ENCODE results near the gene ZC2HC1C.

The ZC2HC1C gene

GRCh38 chr14:75096959-75097358 lies 27.5 kb downstream of the ZC2HC1C start:
- no peak for ATAC-seq

- ATAC-seq = no peak
Measured at GRCh38 chr14:75098212-75098611, 28.8 kb downstream of the ZC2HC1C start.

DNA sequence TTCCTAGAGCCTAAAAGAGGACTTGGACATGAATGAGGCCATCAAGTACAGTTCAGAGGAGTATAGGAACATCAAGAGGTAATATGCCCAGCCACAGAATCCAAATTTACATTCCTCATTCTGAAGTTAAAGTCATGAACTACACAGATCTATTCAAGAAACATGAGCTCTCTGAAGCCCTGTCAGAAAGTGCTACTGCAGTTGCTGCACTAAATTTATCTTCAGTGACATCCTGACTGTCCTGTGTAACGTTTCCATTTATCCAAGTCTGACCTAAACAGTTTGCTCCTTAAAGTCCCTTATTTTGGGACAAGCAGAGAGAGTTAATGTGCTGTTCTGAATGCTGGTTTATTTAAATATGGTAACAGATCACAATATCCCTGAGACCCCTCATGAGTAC lies 29.2 kb downstream of the ZC2HC1C start:
- no peak for ATAC-seq

- no peak for ATAC-seq
Measured at GRCh38 chr14:75101491-75101890, 32.0 kb downstream of the ZC2HC1C start.

DNA sequence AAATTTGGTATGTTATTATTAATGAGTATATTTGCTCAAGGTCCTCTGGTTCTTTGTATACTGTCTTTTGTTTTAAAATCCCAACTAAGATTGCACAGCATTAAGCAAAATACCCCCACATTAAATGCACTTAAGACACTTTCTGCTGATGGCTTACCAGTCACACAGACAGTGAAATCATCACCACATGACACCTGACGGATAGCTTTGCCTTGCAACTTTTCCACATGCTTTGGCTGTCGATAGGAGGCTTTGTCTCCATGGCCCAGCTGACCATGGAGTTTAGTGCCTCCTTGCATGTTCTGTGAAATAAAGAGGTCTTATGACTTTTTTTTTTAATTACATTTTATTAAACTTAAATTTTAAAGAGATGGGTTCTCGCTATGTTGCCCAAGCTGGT lies 37.7 kb downstream of the ZC2HC1C start:
- no peak for ATAC-seq

GRCh38 chr14:75109877-75110276 lies 40.4 kb downstream of the ZC2HC1C start:
- no peak for ATAC-seq

- ATAC-seq = no peak
Measured at GRCh38 chr14:75113932-75114539, 44.6 kb downstream of the ZC2HC1C start.

DNA sequence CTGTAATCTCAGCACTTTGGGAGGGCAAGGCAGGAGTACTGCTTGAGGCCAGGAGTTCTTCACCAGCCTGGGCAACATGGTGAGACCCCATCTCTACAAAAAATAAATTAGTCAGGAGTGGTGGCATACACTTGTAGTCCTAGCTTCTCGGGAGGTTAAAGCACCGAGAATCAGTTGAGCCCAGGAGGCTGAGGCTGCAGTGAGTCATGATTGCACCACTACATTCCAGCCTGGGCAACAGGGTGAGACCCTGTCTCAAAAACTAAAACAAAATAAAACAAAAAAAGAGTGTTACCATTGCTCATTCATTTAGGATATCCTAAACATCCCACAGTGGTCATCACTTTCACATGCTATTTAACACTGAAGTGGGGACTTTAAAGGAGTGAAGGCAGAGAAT lies 49.6 kb downstream of the ZC2HC1C start:
- no peak for ATAC-seq

DNA sequence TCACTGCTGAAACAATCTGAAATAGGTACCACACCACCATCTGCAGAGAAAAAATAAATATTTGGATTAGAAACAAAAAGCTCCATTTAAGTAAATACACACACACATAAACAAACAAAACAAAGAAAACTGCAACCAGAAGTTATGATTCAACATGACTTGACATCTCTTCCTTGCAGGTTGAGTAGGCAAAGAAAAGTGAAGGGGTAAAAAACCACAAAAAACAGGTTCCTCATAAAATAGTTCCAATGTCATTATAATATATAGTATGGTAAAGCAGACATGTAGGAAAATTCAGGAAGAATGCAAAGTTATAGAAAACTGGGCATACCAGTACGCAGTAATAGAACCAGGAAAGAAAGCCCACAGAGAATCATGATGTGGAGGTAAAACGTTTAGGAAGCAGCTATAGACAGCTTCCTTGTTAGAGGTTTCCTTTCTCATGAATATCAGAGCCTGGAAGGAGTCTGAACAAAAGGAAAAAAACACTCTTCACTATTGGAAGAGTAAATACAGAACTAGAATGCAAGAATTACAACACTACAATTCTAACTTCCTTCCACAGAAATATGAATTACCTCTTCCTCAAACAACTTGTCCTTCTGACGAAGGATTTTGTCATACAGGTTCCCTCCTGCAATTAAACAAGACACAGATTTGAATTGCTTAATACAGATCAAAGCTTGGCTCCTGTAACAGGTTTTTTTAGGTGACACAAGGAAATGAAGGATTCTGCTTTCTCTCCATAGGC lies 51.3 kb downstream of the ZC2HC1C start:
- ATAC-seq = no peak

GRCh38 chr14:75121552-75121951 lies 52.1 kb downstream of the ZC2HC1C start:
- no peak for ATAC-seq

DNA sequence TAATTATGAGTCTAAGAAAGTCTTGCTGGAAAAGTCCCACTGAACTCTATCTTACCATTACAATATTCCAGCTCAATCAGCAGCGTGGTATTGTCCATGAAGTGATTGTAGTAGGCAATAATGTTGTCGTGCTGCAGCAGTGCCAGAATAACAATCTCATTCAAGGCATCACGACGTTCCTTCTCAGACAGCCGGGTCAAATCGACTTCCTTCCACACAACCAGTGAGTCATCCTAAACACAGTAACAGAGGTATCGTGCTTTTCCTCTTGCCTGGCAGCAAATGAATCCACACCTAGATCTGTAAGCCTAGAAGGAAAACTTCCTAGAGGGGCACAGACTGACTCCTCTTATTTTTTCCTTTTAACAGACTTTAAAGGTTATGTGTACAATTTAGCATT lies 54.5 kb downstream of the ZC2HC1C start:
- no peak for ATAC-seq

GRCh38 chr14:75125617-75126016 lies 56.2 kb downstream of the ZC2HC1C start:
- ATAC-seq = no peak

DNA sequence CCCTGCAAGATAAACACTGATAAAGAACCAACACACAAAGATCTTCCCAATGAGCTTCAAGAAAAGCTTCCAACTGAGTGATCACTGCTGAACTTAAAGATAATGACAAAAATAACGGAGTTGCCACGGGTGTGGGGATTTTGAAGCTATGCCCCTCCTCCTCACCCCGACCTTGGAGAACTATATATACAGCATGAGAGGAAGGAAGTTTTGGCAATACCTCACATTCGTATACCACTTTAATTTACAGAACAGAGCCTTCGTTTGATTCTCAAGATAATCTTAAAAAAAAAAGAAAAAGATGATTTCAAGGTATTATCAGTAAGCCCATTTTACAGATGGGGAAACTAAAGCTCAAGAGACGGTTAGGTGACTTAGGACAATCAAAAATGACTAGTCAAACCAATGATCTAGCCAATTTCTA lies 56.7 kb downstream of the ZC2HC1C start:
- ATAC-seq = no peak

DNA sequence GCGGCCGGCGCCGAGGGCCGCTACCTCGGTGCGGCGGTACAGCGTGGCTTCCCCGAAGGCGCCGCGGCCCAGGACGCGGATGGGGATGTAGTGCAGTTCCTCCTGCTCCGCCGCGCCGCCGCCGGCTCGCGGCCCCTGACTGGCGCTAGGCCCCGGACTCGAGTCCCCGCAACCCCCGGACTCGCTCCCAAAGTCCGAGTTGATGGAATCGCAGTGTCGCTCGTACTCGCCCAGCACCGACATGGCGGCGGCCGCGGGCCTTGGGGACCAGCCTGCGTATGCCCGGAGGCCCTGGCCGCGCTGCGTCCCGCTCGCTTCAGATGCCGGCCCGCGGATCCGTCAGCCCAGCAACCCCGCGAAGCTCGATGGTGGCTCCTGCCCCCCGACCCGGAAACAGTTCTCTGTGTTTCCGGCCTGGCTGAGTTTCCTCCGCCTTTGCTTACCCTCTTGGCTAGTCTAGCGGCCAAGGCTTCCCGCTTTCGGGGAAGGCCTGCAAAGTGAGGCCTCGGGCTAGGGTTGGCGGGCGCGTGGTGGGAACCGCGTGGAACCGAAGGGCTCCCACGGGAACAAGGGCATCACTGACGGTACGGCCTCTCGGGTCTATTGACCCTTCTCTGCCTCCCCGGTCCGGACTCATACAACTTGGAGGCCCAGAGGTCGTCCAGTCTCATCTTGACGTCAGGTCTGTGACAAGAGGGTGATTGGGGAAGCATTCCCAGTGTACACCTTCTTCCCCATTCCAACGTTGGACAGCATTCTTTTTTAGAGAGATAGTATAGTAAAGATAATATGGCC lies 57.4 kb downstream of the ZC2HC1C start, which contains the start of gene NEK9:
TSS of gene NEK9 (minus strand) at position 370 of the 795 bp plus-strand sequence. CDS start at position 243, 127 bp downstream.
- peak; percentile 94 for ATAC-seq

DNA sequence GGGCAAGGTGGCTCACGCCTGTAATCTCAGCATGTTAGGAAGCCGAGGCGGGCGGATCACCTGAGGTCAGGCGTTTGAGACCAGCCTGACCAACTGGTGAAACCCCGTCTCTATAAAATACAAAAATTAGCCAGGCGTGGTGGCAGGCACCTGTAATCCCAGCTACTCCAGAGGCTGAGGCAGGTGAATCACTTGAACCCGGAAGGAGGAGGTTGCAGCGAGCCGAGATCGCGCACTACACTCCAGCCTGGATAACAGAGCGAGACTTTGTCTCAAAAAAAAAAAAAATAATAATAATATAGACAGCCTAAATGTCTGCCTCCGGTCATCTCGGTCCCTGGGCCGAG lies 58.0 kb downstream of the ZC2HC1C start:
- ATAC-seq = peak in 1 of 2 donors; percentile 1

GRCh38 chr14:75127903-75128595 lies 58.6 kb downstream of the ZC2HC1C start:
- ATAC-seq = no peak

DNA sequence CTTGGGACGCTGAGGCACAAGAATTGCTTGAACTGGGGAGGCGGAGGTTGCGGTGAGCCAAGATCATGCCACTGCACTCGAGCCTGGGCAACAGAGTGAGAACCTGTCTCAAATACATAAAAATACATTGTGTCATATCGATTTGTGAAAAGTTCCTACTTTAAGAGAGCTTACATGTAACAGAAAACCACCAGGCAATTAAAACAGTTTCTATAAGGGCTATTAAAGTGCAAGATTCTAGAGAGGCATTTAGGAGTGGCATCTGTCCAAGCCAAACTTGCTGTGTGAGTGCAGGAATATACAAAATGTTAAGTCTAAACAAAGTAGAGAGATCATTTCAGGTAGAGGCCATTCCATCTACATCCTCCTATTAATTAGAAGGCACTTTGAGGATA lies 59.2 kb downstream of the ZC2HC1C start:
- no peak for ATAC-seq

Data from activated CD4-positive, CD25-positive, alpha-beta regulatory T cell treated with anti-CD3 and anti-CD28 coated beads, Interleukin-2, amount 50 U/mL, for 24 hours (primary cell).